UCSD-AML1 (cell line): ENCODE results near the gene CT45A6.
"Not testable (repeated sequence)": the region's sequence is repeated elsewhere in the genome, so short reads cannot be mapped to it uniquely, and the experiment has no call there.

ENCODE experiments used
- DNase-seq: peaks from one replicate; lab custom pipeline; 2025; ENCODE audit not compliant: unreplicated experiment; lab: John Stamatoyannopoulos, UW

Gene CT45A6

GRCh38 chrX:135802687-135803086 is at the start of gene CT45A6:
TSS of gene CT45A6 (minus strand) at chrX:135802787. CDS start at chrX:135798993, 3,794 bp downstream.
- DNase-seq: not testable (repeated sequence)

- DNase-seq: not testable (repeated sequence)
Observed at GRCh38 chrX:135837180-135837579, 34.6 kb upstream of the CT45A6 start, which contains the start of gene CT45A7. TSS of gene CT45A7 (minus strand) at chrX:135837280. CDS start at chrX:135833533, 3,747 bp downstream.

GRCh38 chrX:135819912-135820311 is 17.3 kb upstream of the CT45A6 start, which contains the start of gene CT45A2:
TSS of gene CT45A2 (minus strand) at chrX:135820012. CDS start at chrX:135816265, 3,747 bp downstream.
- not testable (repeated sequence) for DNase-seq

GRCh38 chrX:135785403-135785802 is 17.2 kb downstream of the CT45A6 start, which contains the start of gene CT45A5:
TSS of gene CT45A5 (minus strand) at chrX:135785503. CDS start at chrX:135781729, 3,774 bp downstream.
- DNase-seq: not testable (repeated sequence)

GRCh38 chrX:135768091-135768490 is 34.5 kb downstream of the CT45A6 start, which contains the start of gene CT45A3:
TSS of gene CT45A3 (minus strand) at chrX:135768191. CDS start at chrX:135764444, 3,747 bp downstream.
- DNase-seq: not testable (repeated sequence)

- not testable (repeated sequence) for DNase-seq
Observed at GRCh38 chrX:135744739-135745138, 57.8 kb downstream of the CT45A6 start.
